H1 (cell line): ENCODE results near the gene CSNK1G2. TPM values are rescaled to one million over a fixed set of nuclear protein-coding genes. Genes with fewer than 3 reads are reported as not detected.

Experiments
- CTCF ChIA-PET: fragments of 300-600 bp; sonication (Branson Sonifier 250); formaldehyde crosslinking; loops from one replicate; lab custom pipeline; 2021; ENCODE audit not compliant: partially characterized antibody; lab: Charles Lee
- POLR2A ChIA-PET: fragments of 300-600 bp; sonication (Branson Sonifier 250); formaldehyde crosslinking; loops from one replicate; lab custom pipeline; 2021; ENCODE audit warnings: inconsistent platforms; ENCODE audit not compliant: partially characterized antibody; lab: Charles Lee
- DNase-seq, 2 experiments: peaks; one replicate each; pipeline versions ENCODE4 v3.0.0 to v3.0.0-alpha.2; 2010 to 2022; ENCODE audit warnings: low spot score in 2 of 2, low read depth in 1 of 2, mixed read lengths in 1 of 2
- FAIRE-seq: peaks from 2 replicates; lab custom pipeline; 2011; peaks lifted over from hg19 to GRCh38; lab: Jason Lieb, UNC
- H2AFZ ChIP-seq: 2 replicates; pipeline ENCODE4 v1.8.1; 2012; ENCODE audit warnings: low read length, inconsistent platforms
- H2AK5ac ChIP-seq: 2 replicates; pipeline ENCODE4 v1.6.1; 2013; ENCODE audit warnings: low read depth, low read length
- H2BK120ac ChIP-seq: replicated peaks from 2 replicates; pipeline ENCODE3; 2013; ENCODE audit warnings: low read depth, low read length, inconsistent platforms
- H2BK12ac ChIP-seq: 2 replicates; pipeline ENCODE4 v1.6.1; 2013; ENCODE audit warnings: low read depth, low read length
- H2BK15ac ChIP-seq: 2 replicates; pipeline ENCODE4 v1.6.1; 2013; ENCODE audit warnings: low read length
- H2BK20ac ChIP-seq: 2 replicates; pipeline ENCODE4 v1.6.1; 2013; ENCODE audit warnings: low read length
- H2BK5ac ChIP-seq: 2 replicates; pipeline ENCODE4 v1.6.1; 2013; ENCODE audit warnings: low read depth, low read length
- H3K14ac ChIP-seq: 2 replicates; pipeline ENCODE4 v1.6.1; 2013; ENCODE audit warnings: inconsistent platforms; ENCODE audit not compliant: insufficient read length
- H3K18ac ChIP-seq: 2 replicates; pipeline ENCODE4 v1.6.1; 2013; ENCODE audit warnings: low read length; ENCODE audit errors: extremely low read depth
- H3K23ac ChIP-seq: 2 replicates; pipeline ENCODE4 v1.6.1; 2013; ENCODE audit warnings: inconsistent platforms; ENCODE audit not compliant: insufficient read length
- H3K23me2 ChIP-seq: 2 replicates; pipeline ENCODE4 v1.6.1; 2013; ENCODE audit warnings: low read depth, low read length
- H3K27ac ChIP-seq: 2 replicates; pipeline ENCODE4 v1.6.1; 2011; ENCODE audit warnings: low read depth, low read length, inconsistent platforms
- H3K27me3 ChIP-seq, 4 experiments: replicated peaks in 1 of 4; 1 replicate in 1 of 4; 2 replicates in 3 of 4; pipeline versions ENCODE4 v1.6.1 to v1.8.1; 2011 to 2013; ENCODE audit warnings: low read length in 3 of 4, mild to moderate bottlenecking in 3 of 4, inconsistent platforms in 2 of 4, mixed read lengths in 2 of 4, moderate library complexity in 1 of 4; ENCODE audit not compliant: control insufficient read depth in 3 of 4, insufficient read depth in 3 of 4; ENCODE audit errors: extremely low read depth in 1 of 4
- H3K36me3 ChIP-seq, 4 experiments: 2 replicates each; pipeline versions ENCODE4 v1.6.1 to v1.8.1; 2011 to 2013; ENCODE audit warnings: mild to moderate bottlenecking in 4 of 4, low read length in 3 of 4, moderate library complexity in 2 of 4, control low read depth in 1 of 4, inconsistent platforms in 1 of 4; ENCODE audit not compliant: insufficient read depth in 4 of 4, control insufficient read depth in 2 of 4
- H3K4ac ChIP-seq: replicated peaks from 2 replicates; pipeline ENCODE3; 2013; ENCODE audit warnings: low read length, low read depth, mixed read lengths, inconsistent platforms; ENCODE audit not compliant: insufficient read length
- H3K4me1 ChIP-seq, 4 experiments: replicated peaks in 1 of 4; 1 replicate in 1 of 4; 2 replicates in 3 of 4; pipeline versions ENCODE4 v1.6.1 to v1.8.1; 2011 to 2013; ENCODE audit warnings: low read length in 3 of 4, inconsistent platforms in 2 of 4, mixed read lengths in 1 of 4; ENCODE audit not compliant: insufficient read depth in 4 of 4, control insufficient read depth in 3 of 4
- H3K4me2 ChIP-seq, 2 experiments: 2 replicates each; pipeline versions ENCODE4 v1.6.1 to v1.8.1; 2011 to 2013; ENCODE audit warnings: low read depth in 2 of 2, low read length in 2 of 2, control low read depth in 1 of 2, inconsistent platforms in 1 of 2, mild to moderate bottlenecking in 1 of 2; ENCODE audit not compliant: insufficient read depth in 1 of 2
- H3K4me3 ChIP-seq, 4 experiments: fragments of 200-600, 300-600 bp in 1 of 4; sonication (generic), shearing (Covaris generic), sonication (Bioruptor Twin) in 1 of 4; 2 replicates each; pipeline versions ENCODE4 v1.5.1 to v1.8.1; 2011 to 2016; ENCODE audit warnings: low read length in 4 of 4, low read depth in 3 of 4, control low read depth in 2 of 4, inconsistent platforms in 2 of 4, mild to moderate bottlenecking in 2 of 4, mixed read lengths in 1 of 4, moderate library complexity in 1 of 4; ENCODE audit not compliant: insufficient read depth in 2 of 4; ENCODE audit errors: extremely low read depth in 1 of 4
- H3K56ac ChIP-seq: replicated peaks from 2 replicates; pipeline ENCODE3; 2013; ENCODE audit warnings: low read depth, mild to moderate bottlenecking, mixed read lengths, low read length, inconsistent platforms; ENCODE audit not compliant: insufficient read length
- H3K79me1 ChIP-seq: 2 replicates; pipeline ENCODE4 v1.6.1; 2013; ENCODE audit warnings: low read depth, low read length, control low read depth
- H3K79me2 ChIP-seq, 2 experiments: 2 replicates each; pipeline versions ENCODE4 v1.6.1 to v1.8.1; 2012 to 2013; ENCODE audit warnings: low read length in 2 of 2, mild to moderate bottlenecking in 2 of 2, inconsistent platforms in 1 of 2; ENCODE audit not compliant: insufficient read depth in 2 of 2, control insufficient read depth in 1 of 2
- H3K9ac ChIP-seq, 4 experiments: replicated peaks in 1 of 4; 1 replicate in 1 of 4; 2 replicates in 3 of 4; pipeline versions ENCODE4 v1.6.1 to v1.8.1; 2011 to 2013; ENCODE audit warnings: low read depth in 3 of 4, low read length in 3 of 4, control low read depth in 2 of 4, mild to moderate bottlenecking in 2 of 4, moderate library complexity in 2 of 4, inconsistent platforms in 1 of 4; ENCODE audit errors: extremely low read depth in 1 of 4
- H3K9me3 ChIP-seq, 2 experiments: 2 replicates each; pipeline versions ENCODE4 v1.6.1 to v1.8.1; 2012 to 2013; ENCODE audit warnings: mild to moderate bottlenecking in 2 of 2, moderate library complexity in 2 of 2, control low read depth in 1 of 2, inconsistent platforms in 1 of 2, low read depth in 1 of 2, low read length in 1 of 2, mixed read lengths in 1 of 2; ENCODE audit not compliant: insufficient read depth in 2 of 2
- H4K20me1 ChIP-seq, 2 experiments: replicated peaks in 1 of 2; 2 replicates each; pipeline versions ENCODE3 to v1.8.1; 2011 to 2013; ENCODE audit warnings: inconsistent platforms in 2 of 2, low read length in 2 of 2, mild to moderate bottlenecking in 1 of 2; ENCODE audit not compliant: insufficient read depth in 2 of 2, control insufficient read depth in 1 of 2
- H4K5ac ChIP-seq: 2 replicates; pipeline ENCODE4 v1.6.1; 2013; ENCODE audit warnings: low read length, low read depth, mixed read lengths, inconsistent platforms; ENCODE audit not compliant: insufficient read length
- H4K8ac ChIP-seq: 2 replicates; pipeline ENCODE4 v1.8.0; 2013; ENCODE audit warnings: mild to moderate bottlenecking, moderate library complexity, low read length, inconsistent platforms; ENCODE audit not compliant: insufficient read depth; ENCODE audit errors: extremely low read depth
- H4K91ac ChIP-seq: replicated peaks from 2 replicates; pipeline ENCODE3; 2013; ENCODE audit warnings: low read length, mixed read lengths, inconsistent platforms; ENCODE audit not compliant: insufficient read length
- BACH1 ChIP-seq: IDR thresholded peaks from 2 replicates; pipeline ENCODE4 v1.6.1; 2012; ENCODE audit warnings: low read length, improper control_type of control experiment
- CEBPB ChIP-seq: IDR thresholded peaks from 2 replicates; pipeline ENCODE4 v1.6.1; 2012; ENCODE audit warnings: low read depth, low read length
- CHD1 ChIP-seq: IDR thresholded peaks from 2 replicates; pipeline ENCODE4 v1.6.1; 2012; ENCODE audit warnings: low read depth, low read length, improper control_type of control experiment
- E2F6 ChIP-seq: IDR thresholded peaks from 2 replicates; pipeline ENCODE4 v1.6.1; 2012; ENCODE audit warnings: inconsistent platforms
- EP300 ChIP-seq, 2 experiments: IDR thresholded peaks; 1 replicate in 1 of 2; 2 replicates in 1 of 2; pipeline ENCODE4 v1.6.1; 2011 to 2012; ENCODE audit warnings: low read depth in 2 of 2, low read length in 2 of 2, mild to moderate bottlenecking in 2 of 2, borderline replicate concordance in 1 of 2, inconsistent platforms in 1 of 2, moderate library complexity in 1 of 2
- EZH2 ChIP-seq: fragments of 200-600 bp; sonication (generic); IDR thresholded peaks from 2 replicates; pipeline ENCODE4 v1.7.1; 2012; ENCODE audit warnings: low read depth, mild to moderate bottlenecking, moderate library complexity, low read length, inconsistent platforms; ENCODE audit not compliant: severe bottlenecking
- JUN ChIP-seq: IDR thresholded peaks from 2 replicates; pipeline ENCODE4 v1.6.1; 2011; ENCODE audit warnings: low read depth, mild to moderate bottlenecking, improper control_type of control experiment, low read length
- KDM5A ChIP-seq: fragments of 200-600 bp; IDR thresholded peaks from 2 replicates; pipeline ENCODE4 v1.7.1; 2012; ENCODE audit warnings: mild to moderate bottlenecking, low read length, inconsistent platforms, mixed read lengths
- PHF8 ChIP-seq: fragments of 200-600 bp; sonication (generic); conservative IDR thresholded peaks from 2 replicates; pipeline ENCODE4 v1.7.1; 2012; ENCODE audit warnings: low read depth, mild to moderate bottlenecking, inconsistent platforms, low read length, moderate library complexity
- POLR2AphosphoS5 ChIP-seq: IDR thresholded peaks from 2 replicates; pipeline ENCODE4 v1.6.1; 2011; ENCODE audit warnings: low read depth, low read length
- RAD21 ChIP-seq, 2 experiments: IDR thresholded peaks in 1 of 2; conservative IDR thresholded peaks in 1 of 2; 2 replicates each; pipeline ENCODE4 v1.6.1; 2011; ENCODE audit warnings: low read depth in 2 of 2, low read length in 2 of 2, improper control_type of control experiment in 1 of 2, inconsistent platforms in 1 of 2, mild to moderate bottlenecking in 1 of 2, moderate library complexity in 1 of 2
- WGBS, 2 experiments: shearing (Covaris generic) in 1 of 2; methylation state at CpG; one replicate each; pipeline versions ENCODE4 v1.1.6 to v1.1.7; 2013 to 2015; ENCODE audit warnings: low lambda C conversion rate in 2 of 2, mixed read lengths in 2 of 2, inconsistent platforms in 1 of 2, low coverage in 1 of 2, missing lambda C conversion rate in 1 of 2; ENCODE audit not compliant: insufficient replicate concordance in 2 of 2, insufficient coverage in 1 of 2, insufficient read length in 1 of 2; ENCODE audit errors: extremely low coverage in 1 of 2, missing lambda C conversion rate in 1 of 2; 5-methylcytosine and 5-hydroxymethylcytosine counted together
- polyA plus RNA-seq, 7 experiments: library from polyadenylated mRNA; depleted of rRNA in 3 of 7; stranded (reverse) in 5 of 7; unstranded in 2 of 7; fragments of >200 nt in 5 of 7; fragments of 200-250 nt in 2 of 7; gene quantifications; 1 replicate in 5 of 7; 2 replicates in 1 of 7; 4 replicates in 1 of 7; pipeline versions ENCODE4 v1.2.1 to v1.2.3, GENCODE V29; 2011 to 2013; ENCODE audit warnings: missing spikeins in 2 of 7, mixed read lengths in 2 of 7
- total RNA-seq: library from RNA; stranded (reverse); fragmentation: NEBNext Ultra II Directional; extraction: Animal tissue kit (Norgen Biotek cat#: 25700); gene quantifications from 2 replicates; pipeline ENCODE4 v1.2.1, GENCODE V29; 2021

Gene CSNK1G2
- total and polyA plus RNA-seq, 2 of the 8 experiments (the other 6 are each of a cell fraction or from before 2014, with no cell fraction given): 99.5 to 130 TPM

GRCh38 chr19:1997353-1998233, 56.6 kb downstream of the CSNK1G2 start:
- no peak overlapping the region for H3K23ac ChIP-seq
- no peak overlapping the region for H3K18ac ChIP-seq
- DNase-seq (no peak), FAIRE-seq (no peak)
- WGBS, 2 experiments: 91 to 100% methylated on average over 5 to 29 of the region's 31 CpGs
- peaks cover 0 to 4% (median 0%) of the 10 kb centered on the region in 4 experiments; a peak in 1 of 7 replicates for H3K27me3 ChIP-seq
- POLR2A ChIA-PET: interaction anchor here (0.7 to 1.9 kb wide), 4 partner anchors 15 to 69 kb away, joined by 3 to 5 read pairs (median 4); no protein-coding TSS in a partner anchor
- no peak overlapping the region for H2AFZ ChIP-seq
- H3K9me3 ChIP-seq: no peaks in the 10 kb centered on the region
- no peaks in the 10 kb centered on the region for H3K4me1 ChIP-seq
- CTCF ChIA-PET: interaction anchor here (1.0 to 1.8 kb wide), 2 partner anchors 68 kb away, joined by 3 to 5 read pairs; no protein-coding TSS in a partner anchor
- H2AK5ac ChIP-seq: no peak overlapping the region; the same call in 1 of the 2 replicates
- no peak overlapping the region for H2BK5ac ChIP-seq
- H2BK12ac ChIP-seq: no peak overlapping the region
- H2BK15ac ChIP-seq: no peak overlapping the region
- H3K4ac ChIP-seq: no peak overlapping the region
- H3K4me3 ChIP-seq: no peak overlapping the region
- H3K9ac ChIP-seq: no peak overlapping the region
- peaks cover 4 to 14% (median 7%) of the 10 kb centered on the region in 4 experiments; a peak in 5 of 8 replicates for H3K36me3 ChIP-seq
- peaks cover 2 to 17% of the 10 kb centered on the region in 2 experiments for H4K20me1 ChIP-seq
- no peak overlapping the region for H4K5ac ChIP-seq
- H3K4me2 ChIP-seq: no peak overlapping the region
- H3K23me2 ChIP-seq: no peaks in the 10 kb centered on the region
- no peaks in the 10 kb centered on the region for H3K79me2 ChIP-seq
- no peak overlapping the region for H2BK120ac ChIP-seq
- H3K79me1 ChIP-seq: 0 out of 2 replicates have a peak, but pooled peaks cover 2% of the 10 kb centered on the region
- H3K27ac ChIP-seq: no peak overlapping the region
- H2BK20ac ChIP-seq: no peak overlapping the region
- no peak overlapping the region for H3K14ac ChIP-seq
- no peak overlapping the region for H3K56ac ChIP-seq
- H4K91ac ChIP-seq: no peak overlapping the region
- no peak overlapping the region for H4K8ac ChIP-seq
- TF ChIP-seq CHD1 (no peak), EP300 (IDR thresholded peaks at IDR 0.05; ENCODE audit: borderline replicate concordance in 1 of 2, low read depth in 2 of 2, low read length in 2 of 2) (no peak), CEBPB (no peak), POLR2AphosphoS5 (no peak), KDM5A (no peak), JUN (no peak), PHF8 (no peak), BACH1 (no peak), RAD21 (IDR thresholded peaks at IDR 0.05 in 1 of 2, conservative IDR thresholded peaks at IDR 0.05 in 1 of 2; ENCODE audit: low read depth in 2 of 2, low read length in 2 of 2) (no peak), EZH2 (no peak), E2F6 (no peak)
